Activated B cell treated with CpG ODN at 0.5 μM for 24 hours (primary cell): ENCODE data around the gene KIF3C. TPM values are rescaled to one million over a fixed set of nuclear protein-coding genes. Genes with fewer than 3 reads are reported as not detected.
A peak's percentile ranks its signal among the peaks of the same experiment; 100 is the strongest.
"Not testable (repeated sequence)": the region's sequence is repeated elsewhere in the genome, so short reads cannot be mapped to it uniquely, and the experiment has no call there.

Experiments
- ATAC-seq: fragments of 200-7000 bp; cut with Tn5 transposase; one replicate; pipeline ENCODE4 v1.10.0; 2021; ENCODE audit warnings: low read depth, mild to moderate bottlenecking, moderate library complexity
- CTCF ChIA-PET: fragments of 350-600 bp; sonication (Branson Sonifier 250); formaldehyde crosslinking; loops from one replicate; lab custom pipeline; 2021; ENCODE audit warnings: antibody characterized with exemption; lab: Charles Lee
- POLR2A ChIA-PET: fragments of 350-600 bp; sonication (Branson Sonifier 250); formaldehyde crosslinking; loops from one replicate; lab custom pipeline; 2021; ENCODE audit warnings: antibody characterized with exemption; lab: Charles Lee
- DNase-seq: peaks from one replicate; pipeline ENCODE4 v3.0.0; 2022
- H3K27ac Mint-ChIP-seq: one replicate; pipeline ENCODE4 v1.8.0; 2020; ENCODE audit warnings: mixed read lengths
- H3K27me3 Mint-ChIP-seq: one replicate; pipeline ENCODE4 v1.8.0; 2021; ENCODE audit warnings: mixed read lengths
- H3K36me3 Mint-ChIP-seq: one replicate; pipeline ENCODE4 v1.8.0; 2021; ENCODE audit warnings: low read depth, mixed read lengths
- H3K4me1 Mint-ChIP-seq: one replicate; pipeline ENCODE4 v1.8.0; 2021; ENCODE audit warnings: mixed read lengths
- H3K4me3 Mint-ChIP-seq: one replicate; pipeline ENCODE4 v1.8.0; 2020; ENCODE audit warnings: mild to moderate bottlenecking, mixed read lengths
- H3K9me3 Mint-ChIP-seq: one replicate; pipeline ENCODE4 v1.8.0; 2020; ENCODE audit warnings: mixed read lengths
- CTCF ChIP-seq: fragments of 200-600 bp; IDR thresholded peaks from one replicate; pipeline ENCODE4 v1.8.0; 2022; ENCODE audit warnings: antibody characterized with exemption, mild to moderate bottlenecking
- intact Hi-C: fragments of 100-400 bp; cut with micrococcal nuclease; formaldehyde crosslinking; loops from one replicate; pipeline ENCODE4 v1.15.1; 2024
- total RNA-seq: library from RNA; stranded (reverse); gene quantifications from 2 replicates; pipeline ENCODE4 v1.2.3, GENCODE V29; 2022

KIF3C gene
- total RNA-seq, 1 donor from 2014 or later: 1.5 TPM

DNA sequence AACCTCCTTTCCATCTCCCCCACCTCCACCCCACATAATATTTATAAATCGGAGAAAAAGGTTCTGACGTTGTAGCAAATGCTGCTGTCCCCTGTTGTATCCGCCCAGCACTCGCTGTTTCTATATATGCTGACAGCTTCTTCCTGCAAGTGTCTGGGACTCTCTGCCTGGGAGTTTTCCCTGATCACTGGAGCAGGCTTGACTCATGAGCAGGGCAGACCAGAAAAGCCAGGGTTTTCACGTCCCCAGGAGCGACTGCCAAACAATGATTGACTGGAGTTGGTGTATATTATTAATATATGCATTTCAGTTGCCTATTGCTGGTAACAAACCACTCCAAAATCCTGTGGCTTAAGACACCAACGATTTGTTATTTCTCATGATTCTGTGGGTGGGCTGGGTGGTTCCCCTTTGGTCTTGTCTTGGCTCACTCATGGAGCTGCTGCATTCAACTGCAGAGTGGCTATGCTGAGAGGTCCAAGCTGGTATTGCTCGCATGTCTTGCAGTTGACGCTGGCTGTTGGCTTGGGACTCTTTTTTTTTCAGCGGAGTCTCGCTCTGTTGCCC lies 82.8 kb downstream of the KIF3C start:
- no peak overlapping the region for H3K27ac Mint-ChIP-seq
- ChIA-PET CTCF (no interaction called here), POLR2A (no interaction called here)
- H3K27me3 Mint-ChIP-seq: no peaks in the 10 kb centered on the region
- H3K36me3 Mint-ChIP-seq: no peaks in the 10 kb centered on the region
- no peak for TF ChIP-seq CTCF
- peaks cover 13% of the 10 kb centered on the region for H3K4me1 Mint-ChIP-seq
- no peak for ATAC-seq
- H3K4me3 Mint-ChIP-seq: no peak overlapping the region
- no peak for DNase-seq
- H3K9me3 Mint-ChIP-seq: no peaks in the 10 kb centered on the region
- intact Hi-C loops: no loop called here

DNA sequence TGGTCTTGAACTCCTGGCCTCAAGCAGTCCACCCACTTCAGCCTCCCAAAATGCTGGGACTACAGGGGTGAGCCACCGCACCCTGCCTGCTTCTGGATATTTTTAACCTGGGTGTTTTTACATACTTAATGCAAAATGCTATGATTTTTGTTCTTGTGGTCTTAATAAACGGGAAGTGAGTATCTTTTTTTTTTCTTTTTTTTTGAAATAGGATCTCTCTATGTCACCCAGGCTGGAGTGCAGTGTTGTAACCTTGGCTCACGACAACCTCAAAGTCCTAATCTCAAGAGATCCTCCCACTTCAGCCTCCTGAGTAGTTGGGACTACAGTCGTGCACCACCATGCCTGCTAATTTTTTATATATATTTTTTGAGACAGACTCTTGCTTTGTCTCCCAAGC lies 84.8 kb downstream of the KIF3C start:
- intact Hi-C loops: no loop called here
- ATAC-seq (peak; percentile 45), DNase-seq (no peak)
- Mint-ChIP-seq H3K27me3 (no peaks in the 10 kb centered on the region), H3K9me3 (no peaks in the 10 kb centered on the region), H3K27ac (no peak overlapping the region), H3K4me3 (no peak overlapping the region), H3K36me3 (no peaks in the 10 kb centered on the region), H3K4me1 (peaks cover 13% of the 10 kb centered on the region)
- POLR2A ChIA-PET: no interaction called here
- CTCF ChIA-PET: no interaction called here
- no peak for TF ChIP-seq CTCF

- H3K27me3 Mint-ChIP-seq, intact Hi-C loops, POLR2A ChIA-PET, CTCF ChIA-PET, ATAC-seq, H3K4me3 Mint-ChIP-seq, H3K9me3 Mint-ChIP-seq, DNase-seq, H3K27ac Mint-ChIP-seq, H3K36me3 Mint-ChIP-seq: not testable (repeated sequence)
- peaks cover 13% of the 10 kb centered on the region for H3K4me1 Mint-ChIP-seq
Observed at GRCh38 chr2:25896308-25896707, 86.0 kb downstream of the KIF3C start.

DNA sequence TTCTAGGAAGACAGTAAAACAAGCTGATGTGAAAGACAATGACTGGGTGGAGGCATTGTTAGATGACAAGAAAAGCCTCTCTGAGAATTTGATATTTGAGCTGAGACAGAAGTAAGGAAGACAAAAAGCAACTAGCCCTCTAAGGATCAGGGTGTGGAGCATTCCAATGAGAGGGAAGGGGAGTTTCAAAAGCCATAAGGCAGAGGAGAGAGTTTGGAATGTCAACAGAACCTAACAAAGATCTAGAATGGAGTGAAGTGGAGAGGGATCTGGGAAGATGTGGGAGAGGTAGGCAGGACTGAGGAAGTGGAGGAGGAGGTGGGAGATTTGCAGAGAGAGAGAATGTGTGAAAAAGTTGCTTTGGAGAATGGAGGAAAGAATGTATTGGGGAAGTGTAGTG lies 86.7 kb downstream of the KIF3C start:
- ChIA-PET POLR2A (no interaction called here), CTCF (no interaction called here)
- Mint-ChIP-seq H3K27ac (no peak overlapping the region), H3K4me3 (no peak overlapping the region), H3K9me3 (no peaks in the 10 kb centered on the region), H3K36me3 (no peaks in the 10 kb centered on the region), H3K27me3 (no peaks in the 10 kb centered on the region), H3K4me1 (peaks cover 13% of the 10 kb centered on the region)
- TF ChIP-seq CTCF: no peak
- no peak for DNase-seq
- ATAC-seq: no peak
- intact Hi-C loops: no loop called here

DNA sequence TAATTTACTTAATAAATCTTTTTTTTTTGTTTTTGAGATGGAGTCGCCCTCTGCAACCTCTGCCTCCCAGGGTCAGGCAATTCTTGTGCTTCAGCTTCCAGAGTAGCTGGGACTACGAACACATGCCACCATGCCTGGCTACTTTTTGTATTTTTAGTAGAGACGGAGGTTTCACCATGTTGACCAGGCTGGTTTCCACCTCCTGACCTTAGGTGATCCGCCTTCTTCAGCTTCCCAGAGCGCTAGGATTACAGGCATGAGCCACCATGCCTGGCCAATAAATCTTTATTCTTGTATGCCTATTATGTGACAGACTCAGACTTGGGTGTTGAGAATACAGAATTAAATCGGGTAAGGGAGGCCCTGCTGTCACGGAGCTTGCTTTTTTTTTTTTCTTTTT lies 87.3 kb downstream of the KIF3C start:
- no peak overlapping the region for H3K4me3 Mint-ChIP-seq

More for the DNA sequence above, 87.3 kb downstream of the KIF3C start:
- Mint-ChIP-seq H3K27me3 (no peaks in the 10 kb centered on the region), H3K27ac (no peak overlapping the region), H3K4me1 (peaks cover 13% of the 10 kb centered on the region), H3K9me3 (no peaks in the 10 kb centered on the region), H3K36me3 (no peaks in the 10 kb centered on the region)
- CTCF ChIA-PET: no interaction called here
- POLR2A ChIA-PET: no interaction called here
- no peak for TF ChIP-seq CTCF
- ATAC-seq: no peak
- no peak for DNase-seq
- intact Hi-C loops: no loop called here
